GM13976 (cell line): ENCODE results near the gene SUN5.

ENCODE experiments used
- DNase-seq: peaks from one replicate; pipeline ENCODE4 v3.0.0; 2012; ENCODE audit warnings: low spot score
- in situ Hi-C: fragments of 300-500 bp; cut with MboI; formaldehyde crosslinking; loops from one replicate; pipeline ENCODE4 v1.12.0; 2022; ENCODE audit warnings: low sequenced_read_pairs, mixed read lengths, inconsistent platforms; ENCODE audit not compliant: unreplicated experiment
- TF ChIP-seq, protein P1 (sequence below): IDR thresholded peaks from 2 replicates; pipeline ENCODE4 v1.5.1; 2012; ENCODE audit warnings: borderline replicate concordance, mild to moderate bottlenecking; ENCODE audit not compliant: insufficient read depth; ENCODE audit errors: extremely low read depth, missing control alignments, control extremely low read depth

The SUN5 gene

DNA sequence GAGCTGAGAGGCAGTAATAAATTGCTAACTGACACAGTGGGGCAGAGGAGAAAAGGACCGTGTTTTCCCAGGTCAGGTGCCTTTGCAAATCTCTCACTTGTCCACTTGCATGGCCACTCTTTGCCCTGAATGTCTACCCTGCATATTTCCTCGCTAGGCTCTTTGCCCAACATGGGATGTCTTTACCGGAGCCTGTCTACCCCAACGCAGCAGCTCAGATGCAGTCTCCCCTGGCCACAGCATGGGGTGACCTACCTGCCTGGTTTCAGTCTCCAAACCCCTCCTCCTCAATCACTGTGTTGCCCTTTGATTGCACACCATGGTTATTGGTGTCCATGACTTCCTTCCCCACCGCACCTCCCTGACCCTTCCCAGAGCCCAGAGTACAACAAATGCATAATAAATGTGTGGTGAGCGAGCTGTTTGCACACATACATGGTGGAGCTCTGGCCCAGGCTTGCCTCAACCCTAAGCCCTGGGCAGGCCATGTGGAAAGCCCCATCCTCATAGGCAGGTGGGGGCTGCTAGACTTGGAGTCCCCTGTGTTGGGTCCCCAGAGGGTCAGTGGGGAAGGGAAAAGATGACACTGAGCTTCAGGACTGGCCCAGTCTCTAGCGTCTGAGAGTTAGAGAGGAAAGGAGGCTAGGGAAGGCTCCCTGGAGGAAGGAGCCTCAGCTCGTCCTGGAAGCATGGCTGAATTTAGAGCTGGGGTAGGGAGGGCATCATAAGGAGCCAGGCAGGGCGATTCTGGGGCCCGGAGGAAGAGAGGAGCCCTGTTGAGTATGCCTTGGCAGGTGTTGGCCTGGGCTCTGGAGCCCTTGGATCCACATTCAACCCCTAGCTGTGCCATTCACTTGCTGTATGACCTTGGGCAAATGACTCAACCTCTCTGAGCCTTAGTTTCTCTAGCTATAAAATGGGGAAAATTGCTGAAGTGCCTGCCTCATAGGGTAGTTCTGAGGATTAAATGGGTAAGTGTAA is 22.8 kb upstream of the SUN5 start:
- DNase-seq: no peak
- in situ Hi-C loops: no loop called here
- TF ChIP-seq, protein P1, sequence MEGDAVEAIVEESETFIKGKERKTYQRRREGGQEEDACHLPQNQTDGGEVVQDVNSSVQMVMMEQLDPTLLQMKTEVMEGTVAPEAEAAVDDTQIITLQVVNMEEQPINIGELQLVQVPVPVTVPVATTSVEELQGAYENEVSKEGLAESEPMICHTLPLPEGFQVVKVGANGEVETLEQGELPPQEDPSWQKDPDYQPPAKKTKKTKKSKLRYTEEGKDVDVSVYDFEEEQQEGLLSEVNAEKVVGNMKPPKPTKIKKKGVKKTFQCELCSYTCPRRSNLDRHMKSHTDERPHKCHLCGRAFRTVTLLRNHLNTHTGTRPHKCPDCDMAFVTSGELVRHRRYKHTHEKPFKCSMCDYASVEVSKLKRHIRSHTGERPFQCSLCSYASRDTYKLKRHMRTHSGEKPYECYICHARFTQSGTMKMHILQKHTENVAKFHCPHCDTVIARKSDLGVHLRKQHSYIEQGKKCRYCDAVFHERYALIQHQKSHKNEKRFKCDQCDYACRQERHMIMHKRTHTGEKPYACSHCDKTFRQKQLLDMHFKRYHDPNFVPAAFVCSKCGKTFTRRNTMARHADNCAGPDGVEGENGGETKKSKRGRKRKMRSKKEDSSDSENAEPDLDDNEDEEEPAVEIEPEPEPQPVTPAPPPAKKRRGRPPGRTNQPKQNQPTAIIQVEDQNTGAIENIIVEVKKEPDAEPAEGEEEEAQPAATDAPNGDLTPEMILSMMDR: no peak

DNA sequence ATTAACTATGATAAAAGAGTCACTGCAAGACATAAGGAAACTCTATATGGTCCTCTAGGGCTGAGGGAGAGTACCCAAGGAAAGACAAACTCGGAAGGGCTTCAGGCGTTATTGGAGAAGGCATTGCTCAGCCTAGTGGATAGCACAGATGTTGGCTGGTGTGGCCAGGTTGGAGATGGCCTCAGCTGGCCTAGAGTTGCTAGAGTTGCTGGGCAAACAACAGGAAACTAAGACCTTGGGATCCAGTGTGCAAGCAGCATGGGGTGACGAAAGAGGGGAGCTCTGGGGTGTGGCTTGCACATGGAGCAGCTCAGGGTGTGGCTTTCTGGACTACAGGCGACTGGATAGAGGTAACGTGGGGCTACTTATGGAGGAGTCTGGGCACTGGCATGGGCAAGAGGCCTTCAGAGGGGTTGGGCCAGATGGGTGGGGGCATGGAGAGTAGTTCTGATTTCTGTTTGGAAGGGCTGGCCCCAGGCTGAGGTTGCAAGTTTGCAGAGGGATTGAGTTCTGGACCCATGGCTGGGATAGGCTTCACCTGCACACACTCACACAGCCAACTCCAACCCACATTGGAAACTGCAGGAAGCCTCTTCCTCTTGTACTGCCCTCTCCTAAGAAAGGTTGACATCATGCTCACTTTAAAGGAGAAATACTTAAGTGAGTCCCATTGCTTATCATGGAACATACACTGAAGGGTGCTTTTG is 22.0 kb upstream of the SUN5 start:
- in situ Hi-C loops: no loop called here
- TF ChIP-seq, protein P1: no peak
- no peak for DNase-seq

DNA sequence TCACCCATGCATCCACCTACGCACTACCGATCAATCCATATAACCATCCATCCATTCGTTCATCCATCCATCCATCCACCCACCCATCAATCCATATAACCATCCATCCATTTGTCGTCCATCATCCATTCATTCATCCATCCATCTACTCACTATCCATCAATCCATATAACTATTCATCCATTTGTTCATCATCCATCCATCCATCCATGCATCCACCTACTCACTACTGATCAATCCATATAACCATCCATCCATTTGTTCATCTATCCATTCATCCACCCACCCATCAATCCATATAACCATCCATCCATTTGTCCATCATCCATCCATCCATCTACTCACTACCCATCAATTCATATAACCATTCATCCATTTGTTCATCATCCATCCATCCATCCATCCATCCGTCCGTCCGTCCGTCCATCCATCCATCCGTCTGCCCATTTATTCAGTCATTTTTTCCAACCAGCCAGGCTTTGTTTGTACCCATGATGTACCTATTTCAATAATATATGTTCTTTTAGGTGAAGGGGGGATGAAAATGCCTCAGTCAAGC is 21.2 kb upstream of the SUN5 start:
- TF ChIP-seq, protein P1: no peak
- in situ Hi-C loops: no loop called here
- no peak for DNase-seq

DNA sequence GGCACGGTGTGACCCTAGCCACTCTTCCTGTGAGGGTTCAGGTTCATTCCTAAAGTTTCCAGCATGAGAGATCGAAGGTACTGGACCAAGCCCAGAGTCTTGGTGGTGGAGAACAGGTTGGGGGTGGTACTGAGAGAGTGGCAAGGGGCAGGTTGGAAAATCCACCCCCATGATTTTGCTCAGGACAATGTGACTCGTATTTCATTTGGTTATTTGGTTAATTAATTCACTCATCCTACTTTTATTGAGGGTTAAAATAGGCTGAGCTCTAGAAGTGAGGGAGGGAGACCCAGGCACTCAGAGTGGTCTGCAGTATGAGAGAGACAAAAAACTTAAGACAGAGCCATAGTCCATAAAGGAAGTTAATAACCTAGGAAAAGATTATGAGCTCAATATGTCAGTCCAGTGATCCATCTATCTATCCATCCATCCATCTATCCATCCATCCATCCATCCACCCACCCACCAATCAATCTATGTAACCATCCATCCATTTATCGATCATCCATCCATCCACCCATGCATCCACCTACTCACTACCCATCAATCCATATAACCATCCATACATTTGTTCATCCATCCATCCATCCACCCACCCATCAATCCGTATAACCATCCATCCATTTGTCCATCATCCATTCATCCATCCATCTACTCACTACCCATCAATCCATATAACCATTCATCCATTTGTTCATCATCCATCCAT is 20.5 kb upstream of the SUN5 start:
- DNase-seq: no peak
- in situ Hi-C loops: no loop called here
- TF ChIP-seq, protein P1: no peak

DNA sequence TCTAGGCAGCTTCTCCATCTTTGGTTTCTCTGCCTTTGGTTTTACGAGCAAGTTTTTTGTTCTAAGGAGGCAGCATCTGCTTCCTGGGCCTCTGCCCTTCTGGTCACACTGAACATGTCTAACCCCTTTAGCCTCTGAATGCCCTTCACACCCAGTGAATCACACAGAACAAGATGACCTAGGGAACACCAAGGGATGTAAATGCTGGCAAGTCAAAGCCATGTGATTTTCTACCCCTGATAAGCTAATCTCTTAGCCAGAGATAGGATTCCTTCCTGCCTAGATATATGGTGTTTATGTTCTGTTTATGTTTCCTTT is 20.0 kb upstream of the SUN5 start:
- in situ Hi-C loops: no loop called here
- TF ChIP-seq, protein P1: no peak
- DNase-seq: no peak
